GM10847 (cell line): Measurements from ENCODE around the gene RABL6.

Source experiments
- POLR2A ChIP-seq: IDR thresholded peaks from 2 replicates; pipeline ENCODE4 v1.6.1; 2011; ENCODE audit not compliant: insufficient read length; ENCODE audit errors: extremely low read depth

Gene RABL6

GRCh38 chr9:136793086-136793946 is 14.4 kb upstream of the RABL6 start:
- TF ChIP-seq POLR2A: no peak

- no peak for TF ChIP-seq POLR2A
Observed at GRCh38 chr9:136794281-136794999, 13.3 kb upstream of the RABL6 start.

GRCh38 chr9:136795000-136795348 is 12.8 kb upstream of the RABL6 start:
- no peak for TF ChIP-seq POLR2A

- no peak for TF ChIP-seq POLR2A
Observed at GRCh38 chr9:136796238-136796774, 11.4 kb upstream of the RABL6 start, which contains the start of gene CCDC183. Gene CCDC183 (plus strand): TSS chr9:136796338. CDS start chr9:136796398, 60 bp downstream.

GRCh38 chr9:136798708-136799078 is 9.1 kb upstream of the RABL6 start:
- no peak for TF ChIP-seq POLR2A

GRCh38 chr9:136799079-136799853 is 8.5 kb upstream of the RABL6 start:
- no peak for TF ChIP-seq POLR2A

GRCh38 chr9:136799854-136800657 is 7.7 kb upstream of the RABL6 start:
- no peak for TF ChIP-seq POLR2A

GRCh38 chr9:136802321-136802720 is 5.4 kb upstream of the RABL6 start:
- TF ChIP-seq POLR2A: no peak

- no peak for TF ChIP-seq POLR2A
Observed at GRCh38 chr9:136803551-136804508, 3.9 kb upstream of the RABL6 start.

- TF ChIP-seq POLR2A: no peak
Observed at GRCh38 chr9:136804509-136805206, 3.1 kb upstream of the RABL6 start.

GRCh38 chr9:136805207-136805740 is 2.5 kb upstream of the RABL6 start:
- TF ChIP-seq POLR2A: no peak

- no peak for TF ChIP-seq POLR2A
Observed at GRCh38 chr9:136806067-136806466, 1.7 kb upstream of the RABL6 start.
